NOMO-1 treated with DMSO at 0.1 percent for 48 hours (cell line): ENCODE measurements around the gene FAM193A.
"Not testable (repeated sequence)": the region's sequence is repeated elsewhere in the genome, so short reads cannot be mapped to it uniquely, and the experiment has no call there.

ENCODE experiments used
- DNase-seq: peaks from one replicate; lab custom pipeline; 2025; ENCODE audit not compliant: unreplicated experiment; lab: John Stamatoyannopoulos, UW

Gene FAM193A

DNA sequence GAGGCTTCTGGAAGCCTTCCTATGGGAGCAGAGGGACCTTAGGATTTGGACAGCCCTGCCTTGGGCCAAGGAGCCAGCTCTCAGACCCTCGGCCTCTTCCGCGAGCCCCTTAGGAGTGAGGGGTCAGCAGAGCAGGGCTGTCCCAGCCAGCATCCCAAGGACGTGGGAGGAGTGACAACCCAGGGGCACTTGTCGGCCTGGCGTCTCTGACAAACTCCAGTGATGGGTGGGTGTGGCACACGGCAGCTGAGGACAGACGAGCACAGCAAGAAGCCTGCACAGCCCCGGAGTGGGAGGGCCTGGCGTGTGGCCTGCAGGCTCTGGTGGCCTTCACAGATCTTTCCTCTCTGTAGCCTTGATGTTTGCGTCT lies 231.2 kb downstream of the FAM193A start:
- no peak for DNase-seq

DNA sequence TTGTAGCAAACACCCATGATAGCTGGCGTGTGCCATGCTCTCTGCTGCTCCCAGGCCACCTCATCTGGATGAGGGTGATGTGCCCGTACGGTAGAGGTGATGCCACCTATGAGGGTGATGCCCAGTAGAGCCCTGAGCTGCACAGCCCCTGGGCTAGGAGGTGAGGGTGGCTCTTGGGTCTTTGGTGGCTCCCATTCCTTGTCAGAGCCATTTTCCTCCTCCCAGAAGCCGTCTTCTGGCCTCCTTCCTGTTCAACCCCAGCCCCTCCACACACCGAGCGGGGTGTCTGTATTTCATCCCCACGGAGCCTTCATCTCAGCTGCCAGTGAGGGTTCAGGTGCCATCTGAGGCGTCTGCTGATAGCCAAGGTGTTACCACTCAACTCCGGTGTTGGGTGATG lies 231.7 kb downstream of the FAM193A start:
- DNase-seq, result no peak

GRCh38 chr4:2768921-2769336 lies 232.5 kb downstream of the FAM193A start:
- DNase-seq, result no peak

GRCh38 chr4:2771264-2771663 lies 234.8 kb downstream of the FAM193A start:
- peak; percentile 40 for DNase-seq

GRCh38 chr4:2780643-2781042 lies 244.2 kb downstream of the FAM193A start:
- not testable (repeated sequence) for DNase-seq

DNA sequence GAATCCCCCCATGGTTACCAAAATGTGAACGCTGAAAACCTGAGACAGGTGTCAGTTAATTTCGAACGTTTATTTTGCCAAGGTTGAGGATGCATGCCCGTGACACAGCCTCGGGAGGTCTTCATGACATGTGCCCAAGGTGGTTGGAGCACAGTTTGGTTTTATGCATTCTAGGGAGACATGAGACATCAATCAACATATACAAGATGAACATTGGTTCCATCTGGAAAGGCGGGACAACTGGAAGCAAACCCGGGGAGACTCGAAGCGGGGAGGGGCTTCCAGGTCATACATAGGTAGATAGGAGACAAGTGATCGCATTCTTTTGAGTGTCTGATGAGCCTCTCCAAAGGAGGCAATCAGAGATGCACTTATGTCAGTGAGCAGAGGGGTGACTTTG lies 245.5 kb downstream of the FAM193A start:
- DNase-seq, result no peak
